K562 (cell line): ENCODE results near the gene MERTK. TPM values are rescaled to one million over a fixed set of nuclear protein-coding genes. Genes with fewer than 3 reads are reported as not detected.

Experiments
- BHLHE40 ChIP-seq: IDR thresholded peaks from 2 replicates; pipeline ENCODE4 v1.6.1; 2011; ENCODE audit warnings: low read length, improper control_type of control experiment
- CBFA2T2 ChIP-seq: fragments of 450-650 bp; conservative IDR thresholded peaks from 2 replicates; pipeline ENCODE4 v1.6.1; 2017; ENCODE audit warnings: mild to moderate bottlenecking
- CGGBP1 ChIP-seq: fragments of 250-450 bp; sonication (Bioruptor Pico); IDR thresholded peaks from 2 replicates; pipeline ENCODE4 v1.9.0; 2021; ENCODE audit warnings: mild to moderate bottlenecking
- EZH2 ChIP-seq: IDR thresholded peaks from 2 replicates; pipeline ENCODE4 v1.6.1; 2012; ENCODE audit warnings: low read depth, mild to moderate bottlenecking, inconsistent platforms, low read length, borderline replicate concordance
- FOXA3 ChIP-seq, 2 experiments: fragments of 450-650 bp in 1 of 2; sonication (generic) in 1 of 2; formaldehyde crosslinking; IDR thresholded peaks in 1 of 2; conservative IDR thresholded peaks in 1 of 2; 2 replicates each; pipeline versions ENCODE4 v1.4.0 to v1.8.0; 2020 to 2022; ENCODE audit warnings: mild to moderate bottlenecking in 2 of 2, missing genetic modification reagents in 1 of 2
- HMG20B ChIP-seq: fragments of 250-450 bp; sonication (Bioruptor Pico); IDR thresholded peaks from 2 replicates; pipeline ENCODE4 v1.5.0; 2021; ENCODE audit warnings: mild to moderate bottlenecking
- KAT2B ChIP-seq: IDR thresholded peaks from one replicate; pipeline ENCODE4 v1.6.1; 2012; ENCODE audit warnings: low read depth, mild to moderate bottlenecking, control low read depth, inconsistent platforms, low read length, moderate library complexity
- KLF10 ChIP-seq: fragments of 250-450 bp; sonication (Bioruptor Pico); IDR thresholded peaks from 2 replicates; pipeline ENCODE4 v1.6.1; 2021; ENCODE audit warnings: matching md5 sums
- L3MBTL2 ChIP-seq: fragments of 450-650 bp; IDR thresholded peaks from 2 replicates; pipeline ENCODE4 v1.6.1; 2016; ENCODE audit warnings: mild to moderate bottlenecking, moderate library complexity
- NFATC3 ChIP-seq: fragments of 450-650 bp; IDR thresholded peaks from 2 replicates; pipeline ENCODE4 v1.6.1; 2017; ENCODE audit warnings: mild to moderate bottlenecking
- NFE2 ChIP-seq: IDR thresholded peaks from 2 replicates; pipeline ENCODE4 v1.6.1; 2014; ENCODE audit warnings: antibody characterized with exemption, low read depth
- NFIC ChIP-seq: fragments of 450-650 bp; IDR thresholded peaks from 2 replicates; pipeline ENCODE4 v1.6.1; 2017; ENCODE audit warnings: mild to moderate bottlenecking, inconsistent platforms
- PHF21A ChIP-seq: fragments of 450-650 bp; IDR thresholded peaks from 2 replicates; pipeline ENCODE4 v1.6.1; 2017; ENCODE audit warnings: low read depth, borderline replicate concordance
- VEZF1 ChIP-seq: fragments of 200-800 bp; sonication (Bioruptor generic); IDR thresholded peaks from 2 replicates; pipeline ENCODE4 v1.6.1; 2017; ENCODE audit warnings: missing genetic modification characterization, missing compliant biosample characterization
- ZBTB40 ChIP-seq, 2 experiments: fragments of 450-650 bp in 1 of 2; sonication (generic) in 1 of 2; formaldehyde crosslinking in 1 of 2; IDR thresholded peaks; 2 replicates each; pipeline versions ENCODE4 v1.7.1 to v1.9.0; 2016 to 2022; ENCODE audit warnings: inconsistent platforms in 1 of 2, mild to moderate bottlenecking in 1 of 2, missing genetic modification reagents in 1 of 2
- ZNF398 ChIP-seq: fragments of 250-450 bp; sonication (Bioruptor Pico); IDR thresholded peaks from 2 replicates; pipeline ENCODE4 v1.8.0; 2021; ENCODE audit warnings: moderate library complexity, mild to moderate bottlenecking, inconsistent platforms
- polyA plus RNA-seq, 8 experiments: library from polyadenylated mRNA; depleted of rRNA in 4 of 8; stranded (reverse) in 5 of 8; unstranded in 3 of 8; fragments of >200 nt; fragmentation: Nextera tagmentation in 2 of 8; fragmentation: Illumina TruSeq in 1 of 8; extraction: Ambion mirVana in 2 of 8; extraction: Trizol in 1 of 8; gene quantifications; 2 replicates each; pipeline versions ENCODE4 v1.2.1 to v1.2.3, GENCODE V29; 2011 to 2014; ENCODE audit warnings: inconsistent platforms in 1 of 8, missing spikeins in 1 of 8
- total RNA-seq, 7 experiments: library from RNA; depleted of rRNA in 6 of 7; stranded (reverse); fragments of >200 nt in 6 of 7; fragmentation: Illumina TruSeq in 2 of 7; extraction: Trizol in 2 of 7; gene quantifications; 2 replicates each; pipeline versions ENCODE4 v1.2.1 to v1.2.3, GENCODE V29; 2011 to 2021; ENCODE audit warnings: low replicate concordance in 1 of 7

The MERTK gene
- total and polyA plus RNA-seq, 9 of the 15 experiments (the other 6 are each of a cell fraction or from before 2014, with no cell fraction given), result 0.23 to 1.6 (median 0.74) TPM

GRCh38 chr2:111975053-111975552 lies 76.7 kb downstream of the MERTK start (continued):
- no peak for TF ChIP-seq VEZF1 (CRISPR knock-in tag)
- TF ChIP-seq NFE2, result peak; percentile 53
- TF ChIP-seq L3MBTL2, result peak; percentile 61; the same call in 1 of the 2 replicates
- TF ChIP-seq ZBTB40 (IDR thresholded peaks at IDR 0.05), result no peak
- no peak for TF ChIP-seq ZBTB40 (CRISPR knock-in tag; IDR thresholded peaks at IDR 0.05)
- TF ChIP-seq CBFA2T2, result 0 out of 2 replicates have a peak, but pooled peaks have one; percentile 6
- no peak for TF ChIP-seq PHF21A
- TF ChIP-seq BHLHE40, result peak; percentile 34; the same call in 1 of the 2 replicates
- TF ChIP-seq NFATC3, result no peak
- no peak for TF ChIP-seq EZH2
- TF ChIP-seq KLF10 (CRISPR knock-in tag), result no peak
- TF ChIP-seq HMG20B (CRISPR knock-in tag), result no peak
- TF ChIP-seq NFIC, result peak; percentile 57
- no peak for TF ChIP-seq KAT2B
- no peak for TF ChIP-seq CGGBP1 (CRISPR knock-in tag)
- TF ChIP-seq ZNF398 (CRISPR knock-in tag), result no peak
- peak in 1 of 2 experiments; percentile 56; a peak in 1 of 4 replicates for TF ChIP-seq FOXA3 (CRISPR knock-in tag; conservative IDR thresholded peaks at IDR 0.05 in 1 of 2, IDR thresholded peaks at IDR 0.05 in 1 of 2)
